Measurements from ENCODE around the gene RNF121. TPM values are rescaled to one million over a fixed set of nuclear protein-coding genes. Genes with fewer than 3 reads are reported as not detected.

RNF121 gene
- total and polyA plus RNA-seq, 2 donors (not counting 1 experiment from before 2014, with no cell fraction given) = 31.7 to 56.0 TPM

GRCh38 chr11:71977090-71977489, 48.2 kb downstream of the RNF121 start:
- no peaks in the 10 kb centered on the region for H3K27me3 Mint-ChIP-seq
- Histone ChIP-seq H3K4me1 (ENCODE audit: control insufficient read depth in 2 of 2, insufficient read depth in 2 of 2, low read length in 2 of 2) (peaks cover 17 to 25% of the 10 kb centered on the region in 2 donors), H3K9me3 (ENCODE audit: control extremely low read depth in 1 of 3, control insufficient read depth in 2 of 3, insufficient read depth in 1 of 3, low read length in 2 of 3) (no peaks in the 10 kb centered on the region), H3K9ac (ENCODE audit: low read length) (no peak overlapping the region), H3K27me3 (replicated peaks in 1 of 4; ENCODE audit: control extremely low read depth in 1 of 4, control insufficient read depth in 3 of 4, insufficient read depth in 4 of 4, low read length in 3 of 4) (no peaks in the 10 kb centered on the region), H3K27ac (ENCODE audit: low read length in 2 of 2) (peak overlapping the region; percentile 64 to 72), H3K4me2 (replicated peaks; ENCODE audit: low read depth, low read length, poor library complexity, severe bottlenecking) (no peak overlapping the region), H3K36me3 (replicated peaks in 1 of 2; ENCODE audit: control extremely low read depth in 1 of 2, control insufficient read depth in 1 of 2, extremely low read depth in 1 of 2, insufficient read depth in 2 of 2, low read length in 1 of 2) (peaks cover 0 to 19% of the 10 kb centered on the region in 2 experiments), H2AFZ (ENCODE audit: insufficient read depth, low read depth, low read length, poor library complexity, severe bottlenecking) (no peak overlapping the region), H3K4me3 (ENCODE audit: control extremely low read depth in 1 of 5, extremely low read depth in 1 of 5, insufficient read depth in 1 of 5, low read depth in 2 of 5, low read length in 4 of 5) (no peak overlapping the region), H4K20me1 (ENCODE audit: control insufficient read depth, insufficient read depth, low read length, poor library complexity, severe bottlenecking) (no peaks in the 10 kb centered on the region), H3K79me2 (ENCODE audit: control insufficient read depth, insufficient read depth, low read length) (peaks cover 18% of the 10 kb centered on the region)
- ChIA-PET CTCF (interaction anchor here (0.8 to 5.4 kb wide), 23 partner anchors 8 to 707 kb away, joined by 3 to 77 read pairs (median 7); partner anchors contain the start of gene IL18BP), POLR2A (no interaction called here)
- WGBS (ENCODE audit: insufficient coverage) = 80% methylated on average over 1 of the region's 1 CpG
- DNase-seq (no peak), ATAC-seq (ENCODE audit: low read depth) (no peak)
- peak overlapping the region; percentile 93 for H3K27ac Mint-ChIP-seq
- H3K4me3 Mint-ChIP-seq = no peak overlapping the region
- no peaks in the 10 kb centered on the region for H3K9me3 Mint-ChIP-seq (ENCODE audit: insufficient read depth)
- H3K4me1 Mint-ChIP-seq = peaks cover 25% of the 10 kb centered on the region
- intact Hi-C loops (cut with micrococcal nuclease) = loop anchor here (1.0 to 5.0 kb wide), 4 partner anchors 50 to 454 kb away; partner anchors contain the start of genes RNF121 and XNDC1N
- TF ChIP-seq CTCF (IDR thresholded peaks at IDR 0.05) (no peak), EZH2 (IDR thresholded peaks at IDR 0.05; ENCODE audit: borderline replicate concordance, insufficient read depth, low read depth, low read length, poor library complexity, severe bottlenecking) (no peak)

GRCh38 chr11:71977743-71978418, 49.0 kb downstream of the RNF121 start:
- H2AFZ ChIP-seq (ENCODE audit: insufficient read depth, low read depth, low read length, poor library complexity, severe bottlenecking) = no peak overlapping the region
- peak overlapping the region; percentile 64 to 72 for H3K27ac ChIP-seq (ENCODE audit: low read length in 2 of 2)
- Mint-ChIP-seq H3K9me3 (ENCODE audit: insufficient read depth) (no peaks in the 10 kb centered on the region), H3K27ac (peak overlapping the region; percentile 93), H3K4me3 (peak overlapping the region; percentile 38), H3K4me1 (peaks cover 25% of the 10 kb centered on the region), H3K27me3 (no peaks in the 10 kb centered on the region)
- peak; percentile 96 for ATAC-seq (ENCODE audit: low read depth)
- H3K4me1 ChIP-seq (ENCODE audit: control insufficient read depth in 2 of 2, insufficient read depth in 2 of 2, low read length in 2 of 2) = peaks cover 17 to 25% of the 10 kb centered on the region in 2 donors
- H3K79me2 ChIP-seq (ENCODE audit: control insufficient read depth, insufficient read depth, low read length) = peaks cover 21% of the 10 kb centered on the region
- DNase-seq = peak; percentile 86
- intact Hi-C loops (cut with micrococcal nuclease) = loop anchor here (1.0 to 5.0 kb wide), 6 partner anchors 15 to 453 kb away; partner anchors contain the start of genes RNF121 and XNDC1N
- no peaks in the 10 kb centered on the region for H3K9me3 ChIP-seq (ENCODE audit: control extremely low read depth in 1 of 3, control insufficient read depth in 2 of 3, insufficient read depth in 1 of 3, low read length in 2 of 3)
- no peak overlapping the region for H3K4me3 ChIP-seq (ENCODE audit: control extremely low read depth in 1 of 5, extremely low read depth in 1 of 5, insufficient read depth in 1 of 5, low read depth in 2 of 5, low read length in 4 of 5)
- TF ChIP-seq CTCF (IDR thresholded peaks at IDR 0.05) (peak; percentile 82), EZH2 (IDR thresholded peaks at IDR 0.05; ENCODE audit: borderline replicate concordance, insufficient read depth, low read depth, low read length, poor library complexity, severe bottlenecking) (no peak)
- ChIA-PET CTCF (interaction anchor here (0.5 to 5.4 kb wide), 34 partner anchors 8 to 706 kb away, joined by 3 to 77 read pairs (median 5); partner anchors contain the start of genes IL18BP and XNDC1N), POLR2A (interaction anchor here (0.6 to 1.2 kb wide), 3 partner anchors 49 to 245 kb away, joined by 3 to 4 read pairs (median 3); partner anchors contain the start of gene RNF121)
- H3K9ac ChIP-seq (ENCODE audit: low read length) = no peak overlapping the region
- peaks cover 0 to 15% of the 10 kb centered on the region in 2 experiments for H3K36me3 ChIP-seq (replicated peaks in 1 of 2; ENCODE audit: control extremely low read depth in 1 of 2, control insufficient read depth in 1 of 2, extremely low read depth in 1 of 2, insufficient read depth in 2 of 2, low read length in 1 of 2)
- peak overlapping the region; percentile 43 for H3K4me2 ChIP-seq (replicated peaks; ENCODE audit: low read depth, low read length, poor library complexity, severe bottlenecking)
- H4K20me1 ChIP-seq (ENCODE audit: control insufficient read depth, insufficient read depth, low read length, poor library complexity, severe bottlenecking) = no peaks in the 10 kb centered on the region
- no peaks in the 10 kb centered on the region for H3K27me3 ChIP-seq (replicated peaks in 1 of 4; ENCODE audit: control extremely low read depth in 1 of 4, control insufficient read depth in 3 of 4, insufficient read depth in 4 of 4, low read length in 3 of 4)
- 37% methylated on average over 6 of the region's 7 CpGs for WGBS (ENCODE audit: insufficient coverage)
